Putamen (tissue), 1 donor: ENCODE measurements around the gene CCNY.

Experiments
- DNase-seq: peaks from one replicate; pipeline ENCODE4 v3.0.0-alpha.2; 2016; ENCODE audit warnings: low spot score

CCNY gene

GRCh38 chr10:35426657-35427056, 90.3 kb downstream of the CCNY start:
- peak; percentile 76 for DNase-seq

- no peak for DNase-seq
Observed at GRCh38 chr10:35427543-35427942, 91.2 kb downstream of the CCNY start.

- DNase-seq: no peak
Observed at GRCh38 chr10:35428521-35428920, 92.2 kb downstream of the CCNY start.

GRCh38 chr10:35432781-35433338, 96.6 kb downstream of the CCNY start:
- no peak for DNase-seq

- no peak for DNase-seq
Observed at GRCh38 chr10:35433851-35434426, 97.6 kb downstream of the CCNY start.

- DNase-seq: no peak
Observed at GRCh38 chr10:35434533-35434932, 98.2 kb downstream of the CCNY start.

GRCh38 chr10:35435824-35436223, 99.5 kb downstream of the CCNY start:
- DNase-seq: no peak

GRCh38 chr10:35437829-35438228, 101.5 kb downstream of the CCNY start:
- DNase-seq: no peak

GRCh38 chr10:35438718-35439571, 102.6 kb downstream of the CCNY start:
- no peak for DNase-seq

- no peak for DNase-seq
Observed at GRCh38 chr10:35440016-35440415, 103.7 kb downstream of the CCNY start.

GRCh38 chr10:35442028-35442427, 105.7 kb downstream of the CCNY start:
- no peak for DNase-seq

- DNase-seq: no peak
Observed at GRCh38 chr10:35442592-35442991, 106.3 kb downstream of the CCNY start.

- no peak for DNase-seq
Observed at GRCh38 chr10:35443858-35444257, 107.5 kb downstream of the CCNY start.

- DNase-seq: no peak
Observed at GRCh38 chr10:35445150-35445884, 109.0 kb downstream of the CCNY start.

GRCh38 chr10:35446439-35446838, 110.1 kb downstream of the CCNY start:
- no peak for DNase-seq

GRCh38 chr10:35447693-35448407, 111.5 kb downstream of the CCNY start:
- DNase-seq: no peak

- no peak for DNase-seq
Observed at GRCh38 chr10:35448687-35449662, 112.7 kb downstream of the CCNY start.

GRCh38 chr10:35449944-35450343, 113.6 kb downstream of the CCNY start:
- DNase-seq: no peak

- no peak for DNase-seq
Observed at GRCh38 chr10:35451151-35452016, 115.1 kb downstream of the CCNY start.

GRCh38 chr10:35452171-35452570, 115.9 kb downstream of the CCNY start:
- DNase-seq: no peak
